ENCODE results near the gene ZXDC.

GRCh38 chr3:126515066-126515706 lies 39.5 kb upstream of the ZXDC start:
- TF ChIP-seq CTCF (IDR thresholded peaks at IDR 0.05; ENCODE audit: extremely low read depth in 1 of 2, insufficient read depth in 1 of 2, low read depth in 1 of 2, low read length in 2 of 2) (no peak), POLR2A (IDR thresholded peaks at IDR 0.05; ENCODE audit: low read depth, low read length) (no peak), EZH2 (IDR thresholded peaks at IDR 0.05; ENCODE audit: borderline replicate concordance, low read depth, low read length, severe bottlenecking) (no peak)

Data from endothelial cell of umbilical vein (primary cell).